BE2C (cell line): ENCODE measurements around the gene GALNT16.

ENCODE experiments used
- DNase-seq: peaks from one replicate; pipeline ENCODE4 v3.0.0-alpha.2; 2020
- H3K27me3 ChIP-seq: fragments of 250-450 bp; sonication (Bioruptor Pico); 2 replicates; pipeline ENCODE4 v1.5.1; 2020; ENCODE audit warnings: mild to moderate bottlenecking
- H3K36me3 ChIP-seq: fragments of 250-450 bp; sonication (Bioruptor Pico); 2 replicates; pipeline ENCODE4 v1.5.1; 2020; ENCODE audit warnings: mild to moderate bottlenecking
- H3K4me1 ChIP-seq: fragments of 250-450 bp; sonication (Bioruptor Pico); 2 replicates; pipeline ENCODE4 v1.5.1; 2020
- H3K4me3 ChIP-seq: 2 replicates; pipeline ENCODE4 v1.5.1; 2011; ENCODE audit warnings: low read depth, low read length
- H3K9me3 ChIP-seq: fragments of 250-450 bp; sonication (Bioruptor Pico); 2 replicates; pipeline ENCODE4 v1.5.1; 2020
- CTCF ChIP-seq: IDR thresholded peaks from 2 replicates; pipeline ENCODE4 v1.5.1; 2012; ENCODE audit warnings: mild to moderate bottlenecking, low read depth, low read length

GALNT16 gene

GRCh38 chr14:69231486-69231885 lies 28.5 kb upstream of the GALNT16 start:
- Histone ChIP-seq H3K9me3 (no peaks in the 10 kb centered on the region), H3K4me1 (no peaks in the 10 kb centered on the region), H3K36me3 (peaks cover 31% of the 10 kb centered on the region), H3K27me3 (no peaks in the 10 kb centered on the region), H3K4me3 (no peak overlapping the region)
- no peak for DNase-seq
- TF ChIP-seq CTCF, result no peak

- Histone ChIP-seq H3K4me3 (no peak overlapping the region), H3K36me3 (peaks cover 32% of the 10 kb centered on the region), H3K9me3 (no peaks in the 10 kb centered on the region), H3K27me3 (no peaks in the 10 kb centered on the region), H3K4me1 (no peaks in the 10 kb centered on the region)
- no peak for TF ChIP-seq CTCF
- DNase-seq, result no peak
These were observed 27.6 kb upstream of the GALNT16 start for GRCh38 chr14:69232388-69232787.

- no peak for DNase-seq
- Histone ChIP-seq H3K4me3 (no peak overlapping the region), H3K27me3 (no peaks in the 10 kb centered on the region), H3K36me3 (peaks cover 40% of the 10 kb centered on the region), H3K9me3 (no peaks in the 10 kb centered on the region), H3K4me1 (no peaks in the 10 kb centered on the region)
- TF ChIP-seq CTCF, result no peak
These were observed 25.9 kb upstream of the GALNT16 start for GRCh38 chr14:69234106-69234505.

- Histone ChIP-seq H3K27me3 (no peaks in the 10 kb centered on the region), H3K4me1 (no peaks in the 10 kb centered on the region), H3K4me3 (no peak overlapping the region), H3K9me3 (no peaks in the 10 kb centered on the region), H3K36me3 (peaks cover 40% of the 10 kb centered on the region)
- no peak for DNase-seq
- no peak for TF ChIP-seq CTCF
These were observed 24.2 kb upstream of the GALNT16 start for GRCh38 chr14:69235708-69236107.

GRCh38 chr14:69237142-69237541 lies 22.8 kb upstream of the GALNT16 start:
- H3K27me3 ChIP-seq, result no peaks in the 10 kb centered on the region
- no peaks in the 10 kb centered on the region for H3K9me3 ChIP-seq
- no peaks in the 10 kb centered on the region for H3K4me1 ChIP-seq
- H3K4me3 ChIP-seq, result no peak overlapping the region
- no peak for DNase-seq
- peaks cover 33% of the 10 kb centered on the region for H3K36me3 ChIP-seq
- TF ChIP-seq CTCF, result no peak

- Histone ChIP-seq H3K36me3 (peaks cover 29% of the 10 kb centered on the region), H3K4me3 (no peak overlapping the region), H3K9me3 (no peaks in the 10 kb centered on the region), H3K4me1 (no peaks in the 10 kb centered on the region), H3K27me3 (no peaks in the 10 kb centered on the region)
- no peak for TF ChIP-seq CTCF
- DNase-seq, result no peak
These were observed 22.4 kb upstream of the GALNT16 start for GRCh38 chr14:69237584-69237983.
